ENCODE data around the gene SAMD3. TPM values are rescaled to one million over a fixed set of nuclear protein-coding genes. Genes with fewer than 3 reads are reported as not detected.
"Not testable (repeated sequence)": the region's sequence is repeated elsewhere in the genome, so short reads cannot be mapped to it uniquely, and the experiment has no call there.

The SAMD3 gene
- total and polyA plus RNA-seq, 9 donors: 0.81 to 7.4 (median 2.7) TPM

GRCh38 chr6:130244728-130245127 is 22.0 kb upstream of the SAMD3 start:
- DNase-seq: no peak
- no peak overlapping the region for H3K4me3 ChIP-seq
- H3K27me3 ChIP-seq: no peaks in the 10 kb centered on the region
- H3K27ac ChIP-seq: no peak overlapping the region
- no peaks in the 10 kb centered on the region for H3K9me3 ChIP-seq
- WGBS, 3 donors: 92 to 93% (median 93%) methylated on average over 2 of the region's 2 CpGs
- H3K4me1 ChIP-seq (ENCODE audit: insufficient read depth): no peaks in the 10 kb centered on the region
- intact Hi-C loops (cut with DNase I): no loop called here
- TF ChIP-seq, protein P1, sequence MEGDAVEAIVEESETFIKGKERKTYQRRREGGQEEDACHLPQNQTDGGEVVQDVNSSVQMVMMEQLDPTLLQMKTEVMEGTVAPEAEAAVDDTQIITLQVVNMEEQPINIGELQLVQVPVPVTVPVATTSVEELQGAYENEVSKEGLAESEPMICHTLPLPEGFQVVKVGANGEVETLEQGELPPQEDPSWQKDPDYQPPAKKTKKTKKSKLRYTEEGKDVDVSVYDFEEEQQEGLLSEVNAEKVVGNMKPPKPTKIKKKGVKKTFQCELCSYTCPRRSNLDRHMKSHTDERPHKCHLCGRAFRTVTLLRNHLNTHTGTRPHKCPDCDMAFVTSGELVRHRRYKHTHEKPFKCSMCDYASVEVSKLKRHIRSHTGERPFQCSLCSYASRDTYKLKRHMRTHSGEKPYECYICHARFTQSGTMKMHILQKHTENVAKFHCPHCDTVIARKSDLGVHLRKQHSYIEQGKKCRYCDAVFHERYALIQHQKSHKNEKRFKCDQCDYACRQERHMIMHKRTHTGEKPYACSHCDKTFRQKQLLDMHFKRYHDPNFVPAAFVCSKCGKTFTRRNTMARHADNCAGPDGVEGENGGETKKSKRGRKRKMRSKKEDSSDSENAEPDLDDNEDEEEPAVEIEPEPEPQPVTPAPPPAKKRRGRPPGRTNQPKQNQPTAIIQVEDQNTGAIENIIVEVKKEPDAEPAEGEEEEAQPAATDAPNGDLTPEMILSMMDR (IDR thresholded peaks at IDR 0.05): no peak
- TF ChIP-seq POLR2A (IDR thresholded peaks at IDR 0.05) (no peak), EP300 (IDR thresholded peaks at IDR 0.05) (no peak)
- no peaks in the 10 kb centered on the region for H3K36me3 ChIP-seq

GRCh38 chr6:130240232-130240631 is 17.5 kb upstream of the SAMD3 start:
- intact Hi-C loops (cut with DNase I): no loop called here
- 33 to 41% (median 37%) methylated on average over 4 of the region's 4 CpGs for WGBS, 3 donors
- no peak for TF ChIP-seq EP300 (IDR thresholded peaks at IDR 0.05)
- TF ChIP-seq POLR2A (IDR thresholded peaks at IDR 0.05): no peak
- TF ChIP-seq, protein P1 (IDR thresholded peaks at IDR 0.05): no peak
- Histone ChIP-seq H3K36me3 (no peaks in the 10 kb centered on the region), H3K4me1 (ENCODE audit: insufficient read depth) (no peaks in the 10 kb centered on the region), H3K27me3 (no peaks in the 10 kb centered on the region), H3K27ac (no peak overlapping the region), H3K9me3 (no peaks in the 10 kb centered on the region), H3K4me3 (no peak overlapping the region)
- no peak for DNase-seq

DNA sequence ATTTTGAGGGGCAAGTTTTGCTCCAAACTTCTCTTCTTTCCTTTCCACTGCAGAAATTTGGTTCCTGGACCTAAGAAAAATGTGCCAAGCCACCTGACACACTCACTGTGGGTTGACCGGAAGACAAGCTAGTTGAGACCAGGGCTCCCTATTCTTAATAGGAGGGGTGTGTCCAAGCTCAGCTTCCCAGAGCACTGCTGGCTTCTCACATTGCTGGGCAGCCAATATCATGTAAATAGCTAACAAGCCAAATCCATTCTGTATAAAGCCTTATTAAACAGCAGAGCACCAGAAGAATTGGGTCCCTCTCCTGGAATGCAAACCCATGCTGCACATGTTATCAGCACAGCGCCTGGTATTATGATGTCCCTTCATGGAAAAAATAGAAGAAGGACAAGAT is 17.0 kb upstream of the SAMD3 start:
- H3K27ac ChIP-seq: no peak overlapping the region
- no peaks in the 10 kb centered on the region for H3K4me1 ChIP-seq (ENCODE audit: insufficient read depth)
- no peaks in the 10 kb centered on the region for H3K9me3 ChIP-seq
- DNase-seq: no peak
- H3K27me3 ChIP-seq: no peaks in the 10 kb centered on the region
- no peaks in the 10 kb centered on the region for H3K36me3 ChIP-seq
- intact Hi-C loops (cut with DNase I): no loop called here
- TF ChIP-seq, protein P1 (IDR thresholded peaks at IDR 0.05): no peak
- no peak for TF ChIP-seq EP300 (IDR thresholded peaks at IDR 0.05)
- no peak for TF ChIP-seq POLR2A (IDR thresholded peaks at IDR 0.05)
- 84 to 90% (median 85%) methylated on average over 2 of the region's 2 CpGs for WGBS, 3 donors
- no peak overlapping the region for H3K4me3 ChIP-seq

DNA sequence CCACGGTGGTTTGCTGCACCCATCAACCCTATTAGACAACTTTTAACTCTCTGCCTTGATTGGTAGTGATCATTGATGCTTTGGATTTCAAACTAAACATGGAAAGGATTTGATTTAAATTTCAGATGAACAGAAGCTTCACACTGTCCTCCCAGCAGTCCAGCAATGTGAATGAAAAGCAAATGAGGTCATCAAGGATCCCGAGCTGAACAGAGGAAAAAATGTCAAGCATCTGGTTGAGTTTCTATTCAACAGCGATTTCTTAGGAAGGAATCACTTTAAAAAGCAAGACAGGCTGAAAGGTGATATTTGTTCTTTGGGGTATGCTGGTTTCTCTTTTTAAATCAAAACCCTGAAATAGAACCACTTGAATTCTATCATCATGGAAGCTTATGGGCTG is 10.6 kb upstream of the SAMD3 start:
- no peak overlapping the region for H3K4me3 ChIP-seq
- WGBS, 3 donors: 37 to 46% (median 41%) methylated on average over 3 of the region's 3 CpGs
- intact Hi-C loops (cut with DNase I): no loop called here
- no peak for DNase-seq
- H3K4me1 ChIP-seq (ENCODE audit: insufficient read depth): no peaks in the 10 kb centered on the region
- no peaks in the 10 kb centered on the region for H3K9me3 ChIP-seq
- no peaks in the 10 kb centered on the region for H3K27me3 ChIP-seq
- TF ChIP-seq, protein P1 (IDR thresholded peaks at IDR 0.05): no peak
- TF ChIP-seq EP300 (IDR thresholded peaks at IDR 0.05) (no peak), POLR2A (IDR thresholded peaks at IDR 0.05) (no peak)
- no peak overlapping the region for H3K27ac ChIP-seq
- H3K36me3 ChIP-seq: no peaks in the 10 kb centered on the region

DNA sequence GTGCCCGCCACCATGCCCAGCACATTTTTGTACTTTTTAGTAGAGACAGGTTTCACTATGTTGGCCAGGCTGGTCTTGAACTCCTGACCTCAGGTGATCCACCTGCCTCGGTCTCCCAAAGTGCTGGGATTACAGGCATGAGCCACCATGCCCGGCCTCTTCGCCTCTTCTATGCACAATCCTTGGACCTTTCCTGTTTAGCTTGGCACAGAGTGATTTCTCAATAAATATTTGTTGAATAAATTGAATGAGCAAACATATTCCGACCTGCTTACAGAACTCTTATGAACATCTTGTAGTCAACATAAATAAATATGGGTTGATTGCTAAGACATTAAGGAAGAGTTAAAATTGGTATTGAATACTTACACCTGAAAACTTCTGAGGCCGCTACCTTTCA is 7.8 kb upstream of the SAMD3 start:
- H3K4me3 ChIP-seq; H3K27ac ChIP-seq; H3K27me3 ChIP-seq; H3K36me3 ChIP-seq; H3K9me3 ChIP-seq; H3K4me1 ChIP-seq (ENCODE audit: insufficient read depth); DNase-seq; intact Hi-C loops (cut with DNase I): not testable (repeated sequence)
- 84 to 95% (median 84%) methylated on average over 6 of the region's 6 CpGs for WGBS, 3 donors
